ENCODE measurements around the gene S100A2.

Gene S100A2

DNA sequence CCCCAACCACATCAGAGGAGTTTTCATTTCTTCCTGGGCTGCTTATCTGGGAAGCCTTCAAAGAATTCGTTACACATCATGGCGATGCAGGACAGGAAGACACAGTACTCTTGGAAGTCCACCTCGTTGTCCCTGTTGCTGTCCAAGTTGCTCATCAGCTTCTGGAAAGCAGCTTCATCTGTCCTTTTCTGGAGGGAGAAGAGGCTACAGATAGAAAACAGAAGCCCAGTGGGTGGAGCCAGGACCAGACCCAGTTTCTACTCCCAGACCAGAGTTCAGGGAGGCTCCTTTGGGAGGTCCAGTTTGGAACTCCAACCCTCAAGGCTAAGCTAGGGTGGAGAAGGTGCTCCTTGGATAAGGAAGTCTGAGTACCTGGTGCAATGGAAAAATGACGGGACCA, 21.9 kb downstream of the S100A2 start:
- DNase-seq (ENCODE audit: low read depth in 2 of 2): no peak
- TF ChIP-seq, protein P1, sequence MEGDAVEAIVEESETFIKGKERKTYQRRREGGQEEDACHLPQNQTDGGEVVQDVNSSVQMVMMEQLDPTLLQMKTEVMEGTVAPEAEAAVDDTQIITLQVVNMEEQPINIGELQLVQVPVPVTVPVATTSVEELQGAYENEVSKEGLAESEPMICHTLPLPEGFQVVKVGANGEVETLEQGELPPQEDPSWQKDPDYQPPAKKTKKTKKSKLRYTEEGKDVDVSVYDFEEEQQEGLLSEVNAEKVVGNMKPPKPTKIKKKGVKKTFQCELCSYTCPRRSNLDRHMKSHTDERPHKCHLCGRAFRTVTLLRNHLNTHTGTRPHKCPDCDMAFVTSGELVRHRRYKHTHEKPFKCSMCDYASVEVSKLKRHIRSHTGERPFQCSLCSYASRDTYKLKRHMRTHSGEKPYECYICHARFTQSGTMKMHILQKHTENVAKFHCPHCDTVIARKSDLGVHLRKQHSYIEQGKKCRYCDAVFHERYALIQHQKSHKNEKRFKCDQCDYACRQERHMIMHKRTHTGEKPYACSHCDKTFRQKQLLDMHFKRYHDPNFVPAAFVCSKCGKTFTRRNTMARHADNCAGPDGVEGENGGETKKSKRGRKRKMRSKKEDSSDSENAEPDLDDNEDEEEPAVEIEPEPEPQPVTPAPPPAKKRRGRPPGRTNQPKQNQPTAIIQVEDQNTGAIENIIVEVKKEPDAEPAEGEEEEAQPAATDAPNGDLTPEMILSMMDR (IDR thresholded peaks at IDR 0.05; ENCODE audit: low read depth, low read length): no peak
- no peak overlapping the region for H3K4me3 ChIP-seq (replicated peaks in 1 of 2; ENCODE audit: low read depth in 2 of 2, low read length in 2 of 2)

DNA sequence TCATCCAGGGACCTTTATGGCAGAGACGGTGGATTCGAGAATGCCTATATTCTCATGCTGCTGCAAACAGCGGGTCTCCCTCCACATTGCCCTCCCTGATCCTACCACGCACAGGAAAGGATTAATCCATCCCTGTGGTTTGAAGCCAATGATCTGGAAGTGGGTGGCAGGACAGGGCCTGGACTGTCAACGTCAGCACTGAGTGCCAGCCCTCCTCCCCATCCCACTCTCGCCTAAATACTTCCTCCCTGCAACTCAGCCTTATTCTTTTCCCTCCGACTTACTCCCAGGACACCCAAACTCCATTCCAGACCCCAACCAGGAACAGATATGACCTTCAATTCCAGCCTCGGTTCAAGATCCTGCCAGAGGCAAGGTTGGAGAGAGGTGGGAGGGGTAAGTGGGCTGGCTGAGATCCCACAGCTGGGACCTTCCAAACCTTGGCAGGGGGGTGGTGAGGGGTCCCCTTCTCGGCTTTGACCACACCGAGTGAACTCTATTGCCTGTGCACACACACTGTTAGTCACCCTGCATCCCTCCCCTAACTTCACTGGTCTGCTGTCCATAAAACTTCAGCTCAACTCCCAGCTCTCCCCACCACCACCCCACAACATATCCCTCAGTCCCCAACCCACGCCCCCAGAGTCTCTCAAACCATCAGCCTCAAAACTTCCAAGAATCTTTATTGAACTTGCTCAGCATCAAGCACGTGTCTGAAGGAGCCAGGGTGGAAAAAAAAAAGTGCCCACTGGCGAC, 22.5 kb downstream of the S100A2 start:
- no peak overlapping the region for H3K4me3 ChIP-seq (replicated peaks in 1 of 2; ENCODE audit: low read depth in 2 of 2, low read length in 2 of 2)
- TF ChIP-seq, protein P1 (IDR thresholded peaks at IDR 0.05; ENCODE audit: low read depth, low read length): no peak
- DNase-seq (ENCODE audit: low read depth in 2 of 2): no peak

DNA sequence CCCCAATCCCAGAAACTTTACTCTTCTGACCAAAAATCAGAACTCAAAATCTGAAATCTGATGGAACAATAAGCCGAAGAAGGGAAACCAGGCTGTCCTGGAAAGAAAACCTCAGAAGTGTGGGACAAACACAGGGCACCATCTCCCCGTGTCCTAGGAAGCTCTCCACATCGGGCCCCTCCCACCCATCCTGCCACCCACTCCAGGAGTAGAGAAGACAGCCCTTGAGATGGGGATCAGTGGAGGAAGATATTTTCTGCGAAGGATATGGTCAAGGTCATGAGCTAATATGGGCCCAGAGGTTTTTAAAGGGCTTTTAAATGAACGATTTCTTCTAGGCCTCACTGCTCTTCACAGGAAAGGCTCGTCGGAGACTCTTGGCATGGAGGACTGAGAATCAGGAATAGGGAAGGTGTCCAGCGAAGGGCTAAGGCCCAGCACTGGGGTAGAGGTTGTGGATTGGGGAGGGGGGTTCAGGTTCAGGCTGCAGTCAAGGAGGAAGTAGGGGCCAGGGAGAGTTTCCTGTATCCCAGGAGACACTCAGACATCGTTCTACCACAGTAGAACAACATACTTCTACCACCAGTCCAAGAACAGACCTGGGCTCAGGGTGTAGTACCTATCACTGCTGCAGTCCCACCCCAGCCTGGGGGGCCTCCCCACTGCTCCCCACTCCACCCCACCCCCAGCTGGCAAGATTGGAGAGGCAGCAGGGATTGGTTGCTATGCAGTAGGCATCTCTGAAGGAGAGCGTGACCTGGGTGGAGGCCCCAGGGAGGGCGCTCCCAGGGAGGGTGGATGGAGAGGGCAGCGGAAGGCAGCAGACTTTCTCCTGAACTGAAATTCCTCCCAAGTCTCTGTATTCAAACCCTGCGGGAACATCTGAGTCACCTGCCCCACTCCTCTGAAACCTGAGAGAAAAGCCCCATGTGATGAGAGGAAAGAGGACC, 23.7 kb downstream of the S100A2 start:
- DNase-seq (ENCODE audit: low read depth in 2 of 2): no peak
- no peak overlapping the region for H3K4me3 ChIP-seq (replicated peaks in 1 of 2; ENCODE audit: low read depth in 2 of 2, low read length in 2 of 2)
- TF ChIP-seq, protein P1 (IDR thresholded peaks at IDR 0.05; ENCODE audit: low read depth, low read length): no peak

DNA sequence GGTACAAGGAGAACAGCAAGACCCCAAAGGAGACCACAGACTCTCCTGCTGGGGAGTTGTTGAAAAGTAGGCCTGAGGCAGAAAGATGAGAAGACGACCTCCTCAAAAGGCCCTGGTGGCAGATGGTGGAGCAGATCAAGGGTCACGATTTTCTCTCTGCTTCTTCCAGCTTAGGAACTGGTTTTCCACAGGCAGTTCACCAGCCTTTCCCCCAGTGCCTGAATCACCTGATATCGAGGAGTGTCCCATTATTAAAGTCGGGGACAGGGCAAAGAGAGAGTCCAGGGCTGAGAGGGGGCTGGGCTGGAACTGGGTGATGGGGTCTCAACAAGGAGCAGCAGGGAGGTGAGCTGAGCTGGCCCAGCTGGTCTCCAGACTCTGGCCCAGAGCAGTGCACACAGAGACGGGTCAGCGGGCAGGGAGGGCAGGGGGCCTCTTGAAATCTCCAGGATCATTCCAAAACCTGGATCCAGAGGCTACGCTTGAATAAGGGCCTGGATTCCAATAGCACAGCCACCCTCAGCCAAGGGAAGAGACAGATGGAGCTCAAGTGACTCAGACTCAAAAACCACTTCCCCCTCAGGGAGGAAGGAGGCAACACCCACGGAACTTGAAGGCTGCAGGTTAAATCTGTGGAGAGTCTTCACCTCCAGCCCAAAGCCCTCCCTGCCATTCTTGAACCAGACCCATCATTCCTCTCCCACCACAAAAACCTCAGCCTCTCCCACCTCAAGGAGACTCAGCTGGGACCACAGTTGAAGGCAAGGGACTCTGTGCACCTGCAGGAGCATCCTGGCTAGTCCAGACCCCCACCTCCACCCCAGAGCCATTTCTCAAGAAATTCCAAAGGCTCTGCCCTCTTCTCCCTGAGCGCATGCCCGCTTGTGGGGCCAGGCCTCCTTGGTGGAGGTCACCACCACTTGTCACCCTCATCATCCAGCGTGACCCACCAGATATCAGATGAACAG, 25.0 kb downstream of the S100A2 start, which contains the start of gene S100A5:
Gene S100A5 (minus strand): TSS at position 541 of the 968 bp plus-strand sequence. CDS start 743 bp downstream, outside the sequence.
- peak in 1 of 2 donors; percentile 58 for DNase-seq (ENCODE audit: low read depth in 2 of 2)
- H3K4me3 ChIP-seq (replicated peaks in 1 of 2; ENCODE audit: low read depth in 2 of 2, low read length in 2 of 2): no peak within 1 kb of the TSS
- TF ChIP-seq, protein P1 (IDR thresholded peaks at IDR 0.05; ENCODE audit: low read depth, low read length): no peak

DNA sequence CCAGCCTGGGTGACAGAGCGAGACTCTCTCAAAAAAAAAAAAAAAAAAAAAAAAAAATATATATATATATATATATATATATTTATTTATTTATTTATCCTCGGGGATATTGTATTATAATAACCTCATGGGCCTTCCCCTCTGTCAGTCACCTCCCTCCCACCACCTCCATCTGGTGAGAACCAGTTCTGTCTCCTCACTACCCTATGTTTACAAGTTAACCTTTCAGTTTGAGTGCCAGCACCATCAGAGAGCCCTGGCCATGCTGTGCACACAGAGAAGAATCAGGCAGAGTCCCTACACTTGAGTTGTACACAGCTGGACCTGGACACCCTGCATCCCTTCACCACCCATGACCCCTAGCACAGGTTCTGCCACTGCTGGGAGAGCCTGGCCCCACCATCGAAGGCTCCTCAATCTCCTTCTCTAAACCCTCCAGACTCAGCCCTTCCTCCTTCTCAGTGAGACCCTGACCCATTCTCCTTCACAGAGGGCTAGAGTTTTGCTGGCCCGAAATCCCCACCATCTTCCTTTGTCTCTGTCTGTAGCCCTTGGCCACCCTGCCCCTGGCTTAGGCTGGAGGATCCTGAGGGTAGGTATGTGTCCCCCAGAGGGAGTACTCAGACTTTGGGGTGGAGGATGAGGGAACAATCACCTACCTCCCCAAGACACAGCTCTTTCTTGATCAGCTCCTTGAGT, 26.1 kb downstream of the S100A2 start:
- H3K4me3 ChIP-seq (replicated peaks in 1 of 2; ENCODE audit: low read depth in 2 of 2, low read length in 2 of 2): no peak overlapping the region
- TF ChIP-seq, protein P1 (IDR thresholded peaks at IDR 0.05; ENCODE audit: low read depth, low read length): no peak
- no peak for DNase-seq (ENCODE audit: low read depth in 2 of 2)
